ENCODE measurements around the gene OPCML. TPM values are rescaled to one million over a fixed set of nuclear protein-coding genes. Genes with fewer than 3 reads are reported as not detected.

The OPCML gene
- total RNA-seq, 1 experiment from 2014 or later, result 0.13 TPM

- H3K4me3 ChIP-seq (ENCODE audit: low read depth, low read length, poor library complexity, severe bottlenecking), result no peak overlapping the region
- ChIA-PET CTCF (no interaction called here), POLR2A (ENCODE audit: low non-redundant PET) (no interaction called here)
- no peaks in the 10 kb centered on the region for H3K27me3 ChIP-seq (replicated peaks; ENCODE audit: insufficient read depth, low read depth, low read length, poor library complexity)
- intact Hi-C loops (cut with micrococcal nuclease; ENCODE audit: unreplicated experiment), result no loop called here
- no peaks in the 10 kb centered on the region for H3K36me3 ChIP-seq (ENCODE audit: insufficient read depth, low read length, poor library complexity, severe bottlenecking)
- BruUV-seq (replicated peaks), result no TSS peak
- no peak for DNase-seq (ENCODE audit: low spot score)
- H3K27ac ChIP-seq (ENCODE audit: low read depth, low read length, poor library complexity, severe bottlenecking), result no peak overlapping the region
- no peaks in the 10 kb centered on the region for H3K4me1 ChIP-seq (ENCODE audit: insufficient read depth, low read length, poor library complexity, severe bottlenecking)
- TF ChIP-seq CTCF (conservative IDR thresholded peaks at IDR 0.05; ENCODE audit: low read depth, low read length) (no peak), EZH2 (IDR thresholded peaks at IDR 0.05; ENCODE audit: borderline replicate concordance, low read depth, low read length, poor library complexity, severe bottlenecking) (no peak)
- H3K9me3 ChIP-seq (ENCODE audit: low read depth, low read length, poor library complexity, severe bottlenecking), result peaks cover 3% of the 10 kb centered on the region
Measured at GRCh38 chr11:132453406-132453805, 1078.9 kb downstream of the OPCML start.

GRCh38 chr11:132452616-132453015, 1079.7 kb downstream of the OPCML start:
- no peak for DNase-seq (ENCODE audit: low spot score)
- H3K9me3 ChIP-seq (ENCODE audit: low read depth, low read length, poor library complexity, severe bottlenecking), result peaks cover 11% of the 10 kb centered on the region
- TF ChIP-seq EZH2 (IDR thresholded peaks at IDR 0.05; ENCODE audit: borderline replicate concordance, low read depth, low read length, poor library complexity, severe bottlenecking) (no peak), CTCF (conservative IDR thresholded peaks at IDR 0.05; ENCODE audit: low read depth, low read length) (no peak)
- H3K4me1 ChIP-seq (ENCODE audit: insufficient read depth, low read length, poor library complexity, severe bottlenecking), result no peaks in the 10 kb centered on the region
- CTCF ChIA-PET, result no interaction called here
- BruUV-seq (replicated peaks), result no TSS peak
- H3K27me3 ChIP-seq (replicated peaks; ENCODE audit: insufficient read depth, low read depth, low read length, poor library complexity), result no peaks in the 10 kb centered on the region
- intact Hi-C loops (cut with micrococcal nuclease; ENCODE audit: unreplicated experiment), result no loop called here
- H3K27ac ChIP-seq (ENCODE audit: low read depth, low read length, poor library complexity, severe bottlenecking), result no peak overlapping the region
- no peak overlapping the region for H3K4me3 ChIP-seq (ENCODE audit: low read depth, low read length, poor library complexity, severe bottlenecking)
- no peaks in the 10 kb centered on the region for H3K36me3 ChIP-seq (ENCODE audit: insufficient read depth, low read length, poor library complexity, severe bottlenecking)
- POLR2A ChIA-PET (ENCODE audit: low non-redundant PET), result no interaction called here

GRCh38 chr11:132451942-132452601, 1080.2 kb downstream of the OPCML start:
- Histone ChIP-seq H3K27me3 (replicated peaks; ENCODE audit: insufficient read depth, low read depth, low read length, poor library complexity) (no peaks in the 10 kb centered on the region), H3K4me1 (ENCODE audit: insufficient read depth, low read length, poor library complexity, severe bottlenecking) (no peaks in the 10 kb centered on the region), H3K36me3 (ENCODE audit: insufficient read depth, low read length, poor library complexity, severe bottlenecking) (no peaks in the 10 kb centered on the region), H3K27ac (ENCODE audit: low read depth, low read length, poor library complexity, severe bottlenecking) (no peak overlapping the region), H3K9me3 (ENCODE audit: low read depth, low read length, poor library complexity, severe bottlenecking) (peaks cover 13% of the 10 kb centered on the region), H3K4me3 (ENCODE audit: low read depth, low read length, poor library complexity, severe bottlenecking) (no peak overlapping the region)
- intact Hi-C loops (cut with micrococcal nuclease; ENCODE audit: unreplicated experiment), result no loop called here
- ChIA-PET CTCF (no interaction called here), POLR2A (ENCODE audit: low non-redundant PET) (no interaction called here)
- no TSS peak for BruUV-seq (replicated peaks)
- no peak for TF ChIP-seq EZH2 (IDR thresholded peaks at IDR 0.05; ENCODE audit: borderline replicate concordance, low read depth, low read length, poor library complexity, severe bottlenecking)
- no peak for TF ChIP-seq CTCF (conservative IDR thresholded peaks at IDR 0.05; ENCODE audit: low read depth, low read length)
- DNase-seq (ENCODE audit: low spot score), result no peak

Data from A673 (cell line).